ENCODE data around the gene SCUBE1.

GRCh38 chr22:43220625-43221380 is 122.4 kb downstream of the SCUBE1 start:
- TF ChIP-seq CTCF (IDR thresholded peaks at IDR 0.05; ENCODE audit: low read depth, low read length) (no peak), POLR2A (IDR thresholded peaks at IDR 0.05; ENCODE audit: extremely low read depth, insufficient read length) (no peak), MAX (IDR thresholded peaks at IDR 0.05; ENCODE audit: low read depth, low read length) (no peak), MYC (IDR thresholded peaks at IDR 0.05; ENCODE audit: low read depth, low read length) (no peak)
